Middle frontal gyrus (tissue), 1 donor: ENCODE data around the gene DDI2.
A peak's percentile ranks its signal among the peaks of the same experiment; 100 is the strongest.

Source experiments
- DNase-seq: peaks from one replicate; pipeline ENCODE4 v3.0.0-alpha.2; 2015; ENCODE audit warnings: low spot score; ENCODE audit errors: extremely low spot score

Gene DDI2

GRCh38 chr1:15701784-15702183 is 84.5 kb downstream of the DDI2 start:
- no peak for DNase-seq

- no peak for DNase-seq
These were observed 85.7 kb downstream of the DDI2 start for GRCh38 chr1:15702722-15703550.

- DNase-seq = peak; percentile 73
These were observed 86.3 kb downstream of the DDI2 start for GRCh38 chr1:15703562-15703961.

GRCh38 chr1:15704526-15705183 is 87.4 kb downstream of the DDI2 start:
- DNase-seq = no peak

- no peak for DNase-seq
These were observed 87.9 kb downstream of the DDI2 start for GRCh38 chr1:15705184-15705566.

- no peak for DNase-seq
These were observed 89.5 kb downstream of the DDI2 start for GRCh38 chr1:15706751-15707150.

GRCh38 chr1:15707239-15707925 is 90.1 kb downstream of the DDI2 start:
- DNase-seq = no peak

- DNase-seq = no peak
These were observed 91.4 kb downstream of the DDI2 start for GRCh38 chr1:15708486-15709137.

GRCh38 chr1:15709226-15709625 is 92.0 kb downstream of the DDI2 start:
- no peak for DNase-seq

GRCh38 chr1:15712168-15712567 is 94.9 kb downstream of the DDI2 start:
- DNase-seq = no peak

GRCh38 chr1:15714406-15715136 is 97.3 kb downstream of the DDI2 start:
- DNase-seq = peak; percentile 31

- DNase-seq = no peak
These were observed 100.3 kb downstream of the DDI2 start for GRCh38 chr1:15717418-15718125.

- no peak for DNase-seq
These were observed 100.9 kb downstream of the DDI2 start for GRCh38 chr1:15718199-15718601.
